NCI-H187 treated with DMSO at 0.1 percent for 48 hours (cell line): ENCODE measurements around the gene BET1.
"Not testable (repeated sequence)": the region's sequence is repeated elsewhere in the genome, so short reads cannot be mapped to it uniquely, and the experiment has no call there.

ENCODE experiments used
- DNase-seq: peaks from one replicate; lab custom pipeline; 2025; lab: John Stamatoyannopoulos, UW

BET1 gene

GRCh38 chr7:94004024-94004951 lies at the start of gene BET1:
TSS of gene BET1 (minus strand) at chr7:94004355. CDS start at chr7:94004216, 139 bp downstream.
- DNase-seq = peak; percentile 82

DNA sequence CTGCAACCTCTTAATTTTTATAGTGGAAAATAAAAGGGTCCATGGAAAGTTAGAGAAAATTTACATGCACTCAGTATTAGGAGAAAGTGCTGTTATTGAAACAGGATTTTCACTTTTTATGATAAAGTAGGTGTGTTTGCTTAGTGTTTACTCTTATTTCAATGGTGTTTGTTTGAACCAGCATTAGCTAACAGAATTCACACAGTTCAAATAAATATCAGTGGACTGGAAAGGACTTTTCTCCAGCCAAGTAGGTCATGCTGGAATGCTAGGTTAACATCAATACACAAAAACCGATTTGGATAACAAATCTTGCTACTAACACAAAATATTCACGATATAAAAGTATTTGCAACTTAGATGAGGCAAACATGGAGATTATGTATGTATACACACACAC lies 49.4 kb upstream of the BET1 start:
- DNase-seq = no peak

DNA sequence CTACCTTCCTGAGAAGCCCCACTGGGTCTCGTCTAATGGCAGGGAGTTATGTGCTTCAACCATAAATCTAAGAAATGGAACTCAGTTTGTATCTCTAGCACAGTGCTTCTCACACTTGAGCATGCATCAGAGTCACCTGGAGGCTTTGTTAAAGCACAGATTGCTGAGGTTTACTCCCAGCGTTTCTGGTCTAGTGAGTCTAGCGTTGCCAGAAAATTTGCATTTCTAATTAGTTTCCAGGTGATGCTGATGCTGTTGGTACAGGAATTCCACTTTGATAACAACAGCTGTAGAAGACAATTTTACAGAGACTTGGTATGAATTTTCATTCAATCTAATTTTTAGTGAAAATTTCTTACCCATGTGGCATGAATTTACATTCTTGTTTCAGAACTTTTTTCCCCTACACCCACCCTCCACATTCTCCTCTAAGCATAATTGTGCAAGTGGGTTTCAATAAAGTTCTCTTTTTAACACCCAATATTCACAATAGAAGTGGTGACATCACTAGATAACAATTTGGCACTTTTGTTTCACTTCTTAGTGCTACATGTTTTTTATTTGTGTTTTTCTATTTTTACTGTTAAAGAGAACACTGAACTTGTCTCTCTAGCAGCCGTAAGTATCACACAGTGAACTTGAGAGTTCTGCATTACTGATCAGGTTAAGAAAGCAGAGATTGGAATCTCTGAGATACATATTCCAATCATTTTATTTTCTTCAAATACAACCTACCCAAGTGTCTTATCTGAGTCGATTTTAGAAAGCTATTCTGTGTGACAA lies 48.4 kb upstream of the BET1 start:
- DNase-seq = no peak

GRCh38 chr7:94050046-94050445 lies 45.9 kb upstream of the BET1 start:
- no peak for DNase-seq

DNA sequence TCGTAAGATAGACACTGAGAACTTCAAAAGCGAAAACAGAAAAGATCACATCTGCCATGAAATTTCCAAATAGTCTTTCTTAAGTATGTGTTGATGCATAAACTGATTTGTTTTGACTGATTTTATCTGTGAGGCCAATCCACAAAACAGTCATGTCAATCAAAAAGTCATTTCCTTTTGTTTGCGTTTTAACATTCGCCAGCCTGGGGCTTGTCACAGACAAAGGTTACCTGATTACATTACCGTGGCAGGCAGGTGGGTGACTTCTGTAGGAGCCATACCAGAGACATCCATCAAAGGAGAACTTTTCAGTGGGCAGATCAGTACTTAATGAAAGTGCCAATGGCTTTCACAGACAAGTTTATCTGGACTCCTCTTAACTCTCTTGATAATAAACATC lies 45.5 kb upstream of the BET1 start:
- DNase-seq = no peak

GRCh38 chr7:94048755-94049154 lies 44.6 kb upstream of the BET1 start:
- DNase-seq = no peak

- DNase-seq = no peak
These were observed 43.8 kb upstream of the BET1 start for GRCh38 chr7:94047956-94048355.

DNA sequence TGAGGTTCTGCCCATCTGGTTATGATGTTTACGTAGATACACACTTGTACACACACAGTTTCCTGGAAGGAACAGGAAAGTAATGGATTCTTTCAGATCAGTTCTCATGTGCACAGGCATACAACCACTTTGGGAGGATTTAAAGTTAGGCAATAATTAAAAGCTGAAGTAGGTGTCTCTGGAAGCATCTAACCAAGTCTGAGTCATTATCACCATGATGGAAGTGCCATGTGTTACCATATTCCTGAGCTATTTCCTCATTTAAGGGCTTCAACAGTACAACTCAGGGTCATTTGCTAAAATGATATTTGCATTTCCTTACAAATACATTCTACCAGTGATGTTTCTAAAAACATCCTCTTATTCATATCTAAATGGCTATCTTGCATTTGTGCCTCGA lies 41.4 kb upstream of the BET1 start:
- no peak for DNase-seq

DNA sequence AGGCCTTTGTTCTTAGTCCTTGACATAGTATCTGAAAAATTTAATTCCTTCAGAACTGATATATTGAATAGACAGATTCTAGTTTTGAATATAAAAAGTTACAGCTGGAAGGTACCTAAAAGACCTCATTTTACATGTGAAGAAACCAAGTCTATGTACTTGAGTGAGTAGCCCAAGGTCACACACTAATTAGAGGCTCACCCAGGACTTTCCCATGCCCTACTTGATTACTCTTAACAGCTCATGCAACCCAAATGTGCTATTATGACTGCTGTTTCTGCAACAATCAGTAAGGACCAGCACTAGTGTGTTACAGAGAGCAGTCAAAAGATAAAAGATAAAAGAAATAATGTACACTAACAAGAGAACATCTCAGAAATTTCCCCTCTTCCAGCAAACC lies 40.7 kb upstream of the BET1 start:
- no peak for DNase-seq

DNA sequence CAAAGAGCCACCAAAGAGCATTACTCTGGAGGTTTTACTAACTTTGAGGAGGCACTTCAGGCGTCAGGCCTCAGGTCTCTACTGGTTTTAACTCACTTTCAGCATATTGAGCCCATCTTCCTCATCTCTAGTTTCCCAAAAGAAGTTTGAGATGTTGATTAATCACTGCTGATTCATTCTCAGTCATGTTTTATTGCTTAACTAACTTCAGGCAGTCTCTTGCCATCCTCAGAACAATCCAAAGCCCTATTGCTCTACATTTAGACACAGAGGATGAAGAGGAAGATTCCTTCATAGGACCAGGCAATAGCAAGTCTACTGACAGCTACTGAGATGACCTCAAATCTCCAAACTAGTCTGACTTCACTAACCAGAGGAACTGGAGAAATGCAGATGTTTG lies 39.1 kb upstream of the BET1 start:
- no peak for DNase-seq

DNA sequence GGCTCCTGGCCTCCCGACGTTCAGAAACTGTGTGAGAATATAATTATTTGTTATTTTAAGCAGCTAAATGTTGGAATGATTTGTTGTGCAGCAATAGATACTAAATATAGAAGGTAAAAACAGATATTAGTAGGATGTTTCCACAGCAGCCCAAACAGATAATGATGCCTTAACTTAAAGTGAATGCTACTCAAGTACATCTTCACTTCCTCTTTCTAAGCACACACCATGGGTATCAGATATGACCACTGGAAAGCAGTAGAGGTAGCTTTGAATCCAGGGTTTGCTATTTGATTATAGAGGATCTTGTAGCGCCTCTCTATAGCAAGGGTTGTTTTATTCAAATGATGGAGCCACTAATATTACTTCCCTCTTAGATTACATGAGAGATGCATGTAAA lies 38.2 kb upstream of the BET1 start:
- no peak for DNase-seq

DNA sequence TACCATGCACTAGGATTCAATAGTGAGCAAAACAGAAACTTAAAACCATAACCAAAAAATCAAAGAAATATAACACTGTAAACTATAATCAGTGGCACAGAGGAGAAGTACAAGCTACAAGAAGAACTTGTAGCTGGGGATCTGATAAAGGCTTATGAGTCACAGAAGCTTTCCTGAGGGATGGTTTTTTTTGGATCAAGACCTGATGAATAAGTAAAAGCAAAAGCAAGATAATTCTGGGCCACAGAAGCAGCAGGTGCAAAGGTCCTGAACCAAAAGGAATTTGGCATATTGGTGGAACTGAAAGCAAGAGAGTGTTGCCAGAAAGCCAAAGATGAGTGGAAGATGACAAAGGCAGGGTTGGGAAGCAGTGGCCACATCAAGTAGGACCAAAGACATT lies 37.4 kb upstream of the BET1 start:
- no peak for DNase-seq

DNA sequence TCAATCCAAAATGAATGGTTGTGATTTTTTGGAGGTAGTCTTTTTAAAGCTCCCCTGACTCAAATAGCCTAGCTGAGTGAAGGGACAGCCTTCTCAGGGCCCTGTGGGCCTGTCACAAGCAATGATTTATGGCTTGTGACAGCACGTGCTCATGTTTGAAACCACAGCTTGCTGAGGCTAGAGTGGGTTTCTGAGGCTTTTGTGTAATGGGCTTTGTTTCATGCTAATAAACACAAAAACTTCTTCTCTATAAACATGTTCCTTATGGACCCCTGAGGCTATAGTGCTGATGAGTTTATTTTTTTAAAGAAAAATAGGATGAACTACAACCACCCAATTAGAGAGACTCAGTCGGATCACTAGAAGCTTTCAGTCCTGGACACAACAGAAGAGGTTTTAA lies 36.1 kb upstream of the BET1 start:
- DNase-seq = no peak

DNA sequence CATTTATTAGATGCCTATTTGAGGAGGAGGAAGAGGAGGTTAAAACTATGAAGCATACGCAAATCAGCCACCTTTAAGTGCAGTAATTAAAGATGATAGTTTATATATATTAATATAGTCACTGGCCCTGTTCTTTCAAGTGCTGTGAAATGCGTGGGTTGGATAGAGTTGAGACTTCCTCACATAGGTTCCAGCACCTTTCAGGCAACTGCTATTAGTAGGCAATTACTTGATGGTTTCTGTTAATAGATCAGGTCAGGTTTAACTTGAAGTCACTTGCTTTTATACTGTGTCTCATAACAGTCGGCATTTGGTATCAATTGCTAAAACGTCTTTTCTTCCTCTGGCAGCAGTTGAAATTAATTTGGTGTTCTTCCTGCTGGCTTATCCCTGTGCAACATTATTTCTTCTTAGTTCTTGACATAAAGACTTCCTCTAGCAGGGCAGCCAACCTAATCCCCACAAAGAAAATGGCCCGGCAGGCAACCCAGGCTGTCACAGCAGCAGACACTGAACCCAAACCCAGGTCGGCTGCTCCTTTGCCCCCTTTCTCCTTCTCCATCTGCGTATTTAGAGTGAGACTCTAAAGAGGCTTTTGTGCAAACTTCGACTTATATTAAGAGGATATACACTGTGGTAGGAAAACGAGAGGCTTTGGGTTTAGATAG lies 35.3 kb upstream of the BET1 start:
- DNase-seq = no peak

DNA sequence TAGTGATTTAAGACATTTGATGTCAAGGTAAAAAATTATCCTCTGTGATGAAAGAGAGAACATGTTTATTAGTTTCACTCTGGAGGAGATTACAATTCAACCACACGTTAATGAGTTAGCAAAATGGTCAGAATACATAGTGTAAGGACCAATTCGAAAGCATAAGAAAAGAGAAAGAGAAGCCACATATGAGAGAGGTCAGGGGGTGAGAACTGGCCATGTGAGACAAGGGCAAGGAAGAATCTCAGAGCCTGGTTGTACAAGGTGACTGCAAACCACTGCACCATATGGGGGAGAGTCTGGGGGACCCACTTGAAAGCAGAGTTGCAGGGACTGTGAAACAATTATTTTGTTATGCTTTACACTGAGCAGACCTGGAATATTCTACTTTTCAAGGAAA lies 27.7 kb upstream of the BET1 start:
- DNase-seq = no peak

DNA sequence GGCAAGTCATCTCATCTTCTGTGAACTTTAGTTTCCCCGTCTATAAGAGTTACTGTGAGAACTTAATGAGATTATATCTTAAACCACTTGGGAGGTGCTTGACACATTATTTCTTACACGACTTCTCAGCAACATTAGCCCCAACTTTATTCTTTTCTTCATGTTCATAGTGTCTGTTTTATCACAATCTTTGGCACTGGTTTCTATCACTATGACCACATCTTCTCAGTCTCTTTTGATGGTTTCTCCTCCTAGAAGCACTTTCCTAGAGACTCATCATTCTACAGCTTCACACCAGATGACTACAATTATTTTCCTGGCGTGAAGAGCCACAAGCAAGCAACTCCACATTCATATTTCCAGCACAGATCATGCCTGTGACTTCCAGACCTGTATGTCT lies 26.5 kb upstream of the BET1 start:
- DNase-seq = no peak

- no peak for DNase-seq
These were observed 25.8 kb upstream of the BET1 start for GRCh38 chr7:94029976-94030375.

- DNase-seq = no peak
These were observed 24.6 kb upstream of the BET1 start for GRCh38 chr7:94028768-94029167.

- DNase-seq = not testable (repeated sequence)
These were observed 22.5 kb upstream of the BET1 start for GRCh38 chr7:94026619-94027018.

DNA sequence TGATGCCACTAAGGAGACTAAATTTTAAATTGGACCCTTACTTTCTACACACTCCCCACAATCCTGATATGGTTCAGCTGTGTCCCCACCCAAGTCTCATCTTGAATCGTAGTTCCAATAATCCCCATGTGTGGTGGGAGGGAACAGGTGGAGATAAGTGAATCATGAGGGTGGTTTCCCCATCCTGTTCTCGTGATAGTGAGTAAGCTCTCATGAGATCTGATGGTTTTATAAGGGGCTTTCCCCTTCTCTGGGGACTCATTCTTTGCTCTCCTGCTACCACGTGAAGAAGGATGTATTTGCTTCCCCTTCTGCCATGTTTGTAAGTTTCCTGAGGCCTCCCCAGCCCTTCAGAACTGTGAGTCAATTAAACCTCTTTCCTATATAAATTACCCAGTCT lies 18.4 kb upstream of the BET1 start:
- DNase-seq = no peak

DNA sequence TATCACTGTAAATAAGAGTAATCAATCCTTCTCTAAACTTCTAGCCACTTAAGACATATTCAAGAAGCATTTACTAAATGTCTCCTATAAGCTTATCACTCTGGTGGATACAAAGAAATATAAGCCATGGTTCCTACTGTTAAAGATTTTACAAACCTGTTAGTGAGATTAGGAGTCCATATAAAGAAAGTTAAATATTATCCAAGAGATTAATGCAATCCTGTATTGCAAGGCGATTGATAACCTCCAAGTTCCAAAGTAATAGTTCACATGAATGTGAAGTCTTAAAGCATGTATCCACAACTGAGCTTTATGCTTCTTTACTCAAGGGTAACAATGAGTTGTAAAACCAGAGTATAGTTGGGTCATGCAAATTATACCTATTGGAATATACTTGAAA lies 12.6 kb upstream of the BET1 start:
- no peak for DNase-seq

DNA sequence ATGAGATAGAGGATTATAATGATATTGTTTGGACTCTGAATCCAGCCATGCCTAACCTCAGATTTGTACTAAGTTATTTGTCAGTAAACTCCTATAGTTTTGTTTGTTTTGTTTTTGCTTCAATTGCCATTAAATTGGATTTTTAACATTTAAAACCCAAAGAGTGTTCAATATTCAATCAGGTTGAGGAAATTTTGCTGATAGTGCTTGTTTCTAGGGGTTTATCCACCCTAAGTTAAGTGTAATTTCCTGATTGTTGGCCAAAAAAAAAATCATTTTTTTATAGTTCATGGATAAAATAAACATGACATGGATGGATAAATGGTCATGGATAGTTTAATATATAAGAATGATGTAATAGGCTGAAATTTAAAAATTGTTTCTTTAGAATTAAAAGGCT lies 11.4 kb upstream of the BET1 start:
- no peak for DNase-seq

GRCh38 chr7:94012746-94013145 lies 8.6 kb upstream of the BET1 start:
- DNase-seq = no peak
